Ascending aorta (tissue), 2 donors: Measurements from ENCODE around the gene STARD4. TPM values are rescaled to one million over a fixed set of nuclear protein-coding genes. Genes with fewer than 3 reads are reported as not detected.

Experiments used
- DNase-seq, 2 donors: peaks; one replicate each; pipeline ENCODE4 v3.0.0-alpha.2; 2019; ENCODE audit warnings: low spot score in 2 of 2
- H3K27ac ChIP-seq, 2 donors: fragments of 200-600 bp; sonication (generic); one replicate each; pipeline ENCODE4 v1.5.1; 2016 to 2017; ENCODE audit warnings: mild to moderate bottlenecking in 1 of 2
- H3K27me3 ChIP-seq: fragments of 200-600 bp; sonication (generic); one replicate; pipeline ENCODE4 v1.5.1; 2017
- H3K36me3 ChIP-seq, 2 donors: fragments of 200-600 bp; sonication (generic); one replicate each; pipeline ENCODE4 v1.5.1; 2016
- H3K4me1 ChIP-seq, 2 donors: fragments of 200-600 bp; sonication (generic); one replicate each; pipeline ENCODE4 v1.5.1; 2016 to 2017; ENCODE audit warnings: mild to moderate bottlenecking in 1 of 2
- H3K4me3 ChIP-seq, 2 donors: fragments of 200-600 bp; sonication (generic); one replicate each; pipeline ENCODE4 v1.5.1; 2016 to 2017; ENCODE audit warnings: mild to moderate bottlenecking in 1 of 2
- H3K9me3 ChIP-seq, 2 donors: fragments of 200-600 bp; sonication (generic); one replicate each; pipeline ENCODE4 v1.5.1; 2016
- CTCF ChIP-seq, 3 experiments: fragments of 200-600 bp in 2 of 3; fragments of 450-650 bp in 1 of 3; sonication (generic) in 2 of 3; IDR thresholded peaks; one replicate each; pipeline ENCODE4 v1.5.1; 2016 to 2019; ENCODE audit warnings: antibody characterized with exemption in 3 of 3, mild to moderate bottlenecking in 1 of 3, moderate library complexity in 1 of 3
- intact Hi-C: fragments of 100-400 bp; cut with DNase I; formaldehyde crosslinking; loops from one replicate; pipeline ENCODE4 v1.15.1; 2023
- total RNA-seq: library from RNA; depleted of rRNA; stranded (reverse); fragments of >200 nt; gene quantifications from one replicate; pipeline ENCODE4 v1.1.0, GENCODE V29; 2016

The STARD4 gene
- total RNA-seq, 1 donor from 2014 or later, result 1.5 TPM

GRCh38 chr5:111447099-111447498, 65.2 kb downstream of the STARD4 start:
- H3K4me3 ChIP-seq, result no peak overlapping the region
- no peak overlapping the region for H3K27ac ChIP-seq
- H3K4me1 ChIP-seq, result no peaks in the 10 kb centered on the region
- H3K36me3 ChIP-seq, result no peaks in the 10 kb centered on the region
- H3K27me3 ChIP-seq, result no peaks in the 10 kb centered on the region
- intact Hi-C loops, result no loop called here
- H3K9me3 ChIP-seq, result no peaks in the 10 kb centered on the region
- no peak for TF ChIP-seq CTCF (IDR thresholded peaks at IDR 0.05)
- no peak for DNase-seq

Other genes with a start within 250 kb of the STARD4 start
- 15.3 TPM for gene NREP, start 244.7 kb upstream of the STARD4 start, total RNA-seq